Colonic mucosa (tissue), 4 donors: ENCODE results near the gene TTC28. TPM values are rescaled to one million over a fixed set of nuclear protein-coding genes. Genes with fewer than 3 reads are reported as not detected.
"Not testable (repeated sequence)": the region's sequence is repeated elsewhere in the genome, so short reads cannot be mapped to it uniquely, and the experiment has no call there.

ENCODE experiments used
- DNase-seq: peaks from one replicate; pipeline ENCODE4 v3.0.0-alpha.2; 2020
- H3K27ac ChIP-seq: fragments of 200-600 bp; one replicate; pipeline ENCODE4 v1.8.0; 2021
- H3K27me3 ChIP-seq: fragments of 200-600 bp; one replicate; pipeline ENCODE4 v1.8.0; 2021
- H3K36me3 ChIP-seq: fragments of 200-600 bp; one replicate; pipeline ENCODE4 v1.8.0; 2021
- H3K4me1 ChIP-seq: fragments of 200-600 bp; one replicate; pipeline ENCODE4 v1.8.0; 2021; ENCODE audit warnings: mild to moderate bottlenecking
- H3K4me3 ChIP-seq: fragments of 200-600 bp; one replicate; pipeline ENCODE4 v1.8.0; 2021
- H3K9ac ChIP-seq, 2 donors: one replicate each; pipeline ENCODE4 v1.7.0; 2013; ENCODE audit warnings: control low read depth in 2 of 2, low read depth in 2 of 2, low read length in 2 of 2
- H3K9me3 ChIP-seq: fragments of 200-600 bp; one replicate; pipeline ENCODE4 v1.8.0; 2021
- CTCF ChIP-seq: fragments of 200-600 bp; IDR thresholded peaks from one replicate; pipeline ENCODE4 v1.8.0; 2022; ENCODE audit warnings: antibody characterized with exemption, mild to moderate bottlenecking
- intact Hi-C: fragments of 100-400 bp; cut with DNase I; formaldehyde crosslinking; loops from one replicate; pipeline ENCODE4 v1.14.1; 2022
- total RNA-seq, 2 donors: library from RNA; stranded (reverse); fragmentation: NEBNext Ultra II Directional in 1 of 2; extraction: Animal tissue kit (Norgen Biotek cat#: 25700) in 1 of 2; gene quantifications; one replicate each; pipeline ENCODE4 v1.2.1, GENCODE V29; 2021
- donor health status: healthy.
- donor health status: DM: no; HTN: no; CAD: no.
- donor health status: DM: no; HTN: no; CAD: no.

Gene TTC28
- total RNA-seq, 2 donors from 2014 or later: 6.6 to 9.2 TPM

GRCh38 chr22:28506150-28506535, 173.5 kb downstream of the TTC28 start:
- H3K4me1 ChIP-seq: no peaks in the 10 kb centered on the region
- no peaks in the 10 kb centered on the region for H3K27me3 ChIP-seq
- no peaks in the 10 kb centered on the region for H3K36me3 ChIP-seq
- H3K9ac ChIP-seq: no peak overlapping the region
- no peaks in the 10 kb centered on the region for H3K9me3 ChIP-seq
- intact Hi-C loops: no loop called here
- no peak overlapping the region for H3K4me3 ChIP-seq
- no peak overlapping the region for H3K27ac ChIP-seq
- TF ChIP-seq CTCF: no peak
- DNase-seq: no peak

DNA sequence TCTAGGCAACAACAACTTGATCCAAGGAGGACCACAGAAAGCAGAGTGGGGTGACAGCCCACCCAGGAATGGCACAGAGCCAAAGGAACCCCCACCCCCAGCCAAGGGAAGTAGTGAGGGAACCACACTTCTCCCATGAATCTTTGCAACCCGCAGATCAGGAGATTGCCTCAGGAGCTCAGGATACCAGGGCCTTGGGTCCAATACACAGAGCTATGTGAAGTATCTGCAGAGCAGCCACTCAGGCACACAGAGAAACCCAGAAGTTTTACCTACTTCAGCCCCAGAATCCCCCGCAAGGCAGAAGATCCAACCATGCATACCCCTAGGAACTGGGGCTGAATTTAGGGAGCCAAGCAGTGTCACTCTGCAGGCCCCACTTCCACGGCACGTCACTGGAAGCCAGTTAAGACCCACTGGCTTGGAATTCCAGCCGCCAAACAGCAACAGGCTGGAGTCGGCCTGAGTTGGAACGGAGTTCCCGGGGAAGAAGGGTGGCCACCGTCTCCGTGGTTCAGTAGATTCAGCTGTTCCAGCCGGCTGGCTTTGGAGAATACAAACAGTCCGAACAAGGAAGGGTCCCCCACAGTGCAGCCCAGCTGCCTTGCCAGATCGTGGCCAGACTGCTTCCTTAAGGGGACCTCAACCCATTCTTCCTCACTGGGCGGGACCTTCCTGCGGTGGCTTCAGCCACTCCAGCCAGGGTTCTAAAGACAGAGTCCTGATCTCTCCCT, 174.1 kb downstream of the TTC28 start:
- DNase-seq: no peak
- no peak for TF ChIP-seq CTCF
- Histone ChIP-seq H3K4me1 (no peaks in the 10 kb centered on the region), H3K27me3 (no peaks in the 10 kb centered on the region), H3K27ac (no peak overlapping the region), H3K4me3 (no peak overlapping the region), H3K9me3 (no peaks in the 10 kb centered on the region), H3K9ac (no peak overlapping the region), H3K36me3 (no peaks in the 10 kb centered on the region)
- intact Hi-C loops: no loop called here

- no peaks in the 10 kb centered on the region for H3K27me3 ChIP-seq
- H3K9me3 ChIP-seq: no peaks in the 10 kb centered on the region
- no peak overlapping the region for H3K4me3 ChIP-seq
- H3K9ac ChIP-seq: no peak overlapping the region
- TF ChIP-seq CTCF: no peak
- no peak overlapping the region for H3K27ac ChIP-seq
- no peak for DNase-seq
- no peaks in the 10 kb centered on the region for H3K36me3 ChIP-seq
- intact Hi-C loops: no loop called here
- H3K4me1 ChIP-seq: no peaks in the 10 kb centered on the region
Observed at GRCh38 chr22:28500006-28500405, 179.6 kb downstream of the TTC28 start.

GRCh38 chr22:28498044-28498443, 181.6 kb downstream of the TTC28 start:
- Histone ChIP-seq H3K36me3 (no peaks in the 10 kb centered on the region), H3K9ac (no peak overlapping the region), H3K4me1 (no peaks in the 10 kb centered on the region), H3K4me3 (no peak overlapping the region), H3K27me3 (no peaks in the 10 kb centered on the region), H3K27ac (no peak overlapping the region), H3K9me3 (no peaks in the 10 kb centered on the region)
- intact Hi-C loops: loop anchor here (10.0 kb wide), 1 partner anchor 57 kb away; no protein-coding TSS in a partner anchor
- no peak for DNase-seq
- no peak for TF ChIP-seq CTCF

DNA sequence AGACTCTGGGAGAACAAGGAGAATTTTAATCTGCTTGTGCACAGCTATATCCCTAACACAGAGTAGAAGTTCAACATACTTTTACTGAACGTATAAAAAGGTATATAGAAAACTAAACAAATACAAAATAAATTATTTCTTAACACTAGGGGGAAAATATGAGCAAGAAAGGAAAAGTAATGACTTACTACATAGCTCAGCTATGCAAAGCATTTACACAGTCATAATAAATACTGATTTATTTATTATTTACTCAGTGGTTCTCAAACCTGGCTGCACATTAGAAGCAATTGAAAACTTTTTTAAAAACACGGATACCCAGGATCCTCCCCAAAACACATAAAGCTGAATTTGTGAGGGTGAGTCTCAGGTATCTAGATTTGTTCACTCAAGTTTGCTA, 182.5 kb downstream of the TTC28 start:
- Histone ChIP-seq H3K27me3 (no peaks in the 10 kb centered on the region), H3K36me3 (no peaks in the 10 kb centered on the region), H3K9me3 (no peaks in the 10 kb centered on the region), H3K9ac (no peak overlapping the region), H3K4me3 (no peak overlapping the region), H3K27ac (no peak overlapping the region), H3K4me1 (no peaks in the 10 kb centered on the region)
- TF ChIP-seq CTCF: no peak
- DNase-seq: no peak
- intact Hi-C loops: loop anchor here (10.0 kb wide), 1 partner anchor 58 kb away; no protein-coding TSS in a partner anchor

GRCh38 chr22:28491289-28491688, 188.4 kb downstream of the TTC28 start:
- H3K9me3 ChIP-seq, H3K36me3 ChIP-seq, H3K4me1 ChIP-seq, H3K27ac ChIP-seq, DNase-seq, H3K9ac ChIP-seq, H3K4me3 ChIP-seq, H3K27me3 ChIP-seq: not testable (repeated sequence)
- intact Hi-C loops: loop anchor here (10.0 kb wide), 1 partner anchor 64 kb away; no protein-coding TSS in a partner anchor
